Measurements from ENCODE around the gene PTPRA. TPM values are rescaled to one million over a fixed set of nuclear protein-coding genes. Genes with fewer than 3 reads are reported as not detected.

Gene PTPRA
- total RNA-seq, 1 donor from 2014 or later = 67.0 TPM

GRCh38 chr20:3068075-3068474, 194.8 kb downstream of the PTPRA start:
- no peak overlapping the region for H3K4me3 Mint-ChIP-seq

GRCh38 chr20:3068986-3069900, 196.0 kb downstream of the PTPRA start:
- no peak for DNase-seq (ENCODE audit: low spot score in 2 of 2, unreplicated experiment in 2 of 2)
- TF ChIP-seq CTCF (IDR thresholded peaks at IDR 0.05; ENCODE audit: unreplicated experiment) = no peak
- Mint-ChIP-seq H3K4me3 (no peak overlapping the region), H3K9me3 (no peaks in the 10 kb centered on the region), H3K4me1 (peaks cover 3% of the 10 kb centered on the region), H3K27ac (no peak overlapping the region), H3K27me3 (ENCODE audit: low read depth) (peaks cover 37% of the 10 kb centered on the region), H3K36me3 (no peaks in the 10 kb centered on the region)

More at GRCh38 chr20:3068075-3068474, 194.8 kb downstream of the PTPRA start:
- no peaks in the 10 kb centered on the region for H3K9me3 Mint-ChIP-seq
- peaks cover 32% of the 10 kb centered on the region for H3K27me3 Mint-ChIP-seq (ENCODE audit: low read depth)
- no peak overlapping the region for H3K27ac Mint-ChIP-seq
- peaks cover 3% of the 10 kb centered on the region for H3K4me1 Mint-ChIP-seq
- no peak for TF ChIP-seq CTCF (IDR thresholded peaks at IDR 0.05; ENCODE audit: unreplicated experiment)
- H3K36me3 Mint-ChIP-seq = no peaks in the 10 kb centered on the region
- no peak for DNase-seq (ENCODE audit: low spot score in 2 of 2, unreplicated experiment in 2 of 2)

DNA sequence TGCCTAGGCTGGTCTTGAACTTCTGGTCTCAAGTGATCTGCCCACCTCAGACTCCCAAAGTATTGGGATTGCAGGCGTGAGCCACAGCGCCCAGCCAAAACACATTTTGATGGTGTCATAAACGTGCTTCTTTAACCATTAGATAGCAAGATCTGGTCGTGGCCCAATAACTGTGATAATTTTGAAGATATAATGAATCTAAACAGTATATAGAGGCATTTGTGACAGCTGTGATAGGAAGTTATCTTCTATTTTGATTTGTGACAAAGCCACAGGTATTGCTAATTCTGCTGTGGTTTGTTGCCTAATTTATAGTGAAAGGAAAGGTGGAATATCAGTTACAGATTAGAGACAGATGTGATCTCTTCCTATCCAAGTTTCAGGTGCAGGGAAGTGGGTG, 197.4 kb downstream of the PTPRA start:
- H3K4me3 Mint-ChIP-seq = peak overlapping the region; percentile 24
- H3K9me3 Mint-ChIP-seq = no peaks in the 10 kb centered on the region
- H3K36me3 Mint-ChIP-seq = no peaks in the 10 kb centered on the region
- H3K27me3 Mint-ChIP-seq (ENCODE audit: low read depth) = peaks cover 46% of the 10 kb centered on the region
- no peak for DNase-seq (ENCODE audit: low spot score in 2 of 2, unreplicated experiment in 2 of 2)
- H3K27ac Mint-ChIP-seq = no peak overlapping the region
- H3K4me1 Mint-ChIP-seq = peaks cover 3% of the 10 kb centered on the region
- no peak for TF ChIP-seq CTCF (IDR thresholded peaks at IDR 0.05; ENCODE audit: unreplicated experiment)

GRCh38 chr20:3071266-3071609, 198.0 kb downstream of the PTPRA start:
- Mint-ChIP-seq H3K27me3 (ENCODE audit: low read depth) (peaks cover 44% of the 10 kb centered on the region), H3K9me3 (no peaks in the 10 kb centered on the region), H3K27ac (no peak overlapping the region)

More at GRCh38 chr20:3071266-3071609, 198.0 kb downstream of the PTPRA start:
- H3K36me3 Mint-ChIP-seq = no peaks in the 10 kb centered on the region
- no peak for DNase-seq (ENCODE audit: low spot score in 2 of 2, unreplicated experiment in 2 of 2)
- TF ChIP-seq CTCF (IDR thresholded peaks at IDR 0.05; ENCODE audit: unreplicated experiment) = no peak
- H3K4me3 Mint-ChIP-seq = peak overlapping the region; percentile 9
- peaks cover 3% of the 10 kb centered on the region for H3K4me1 Mint-ChIP-seq

Data from mesothelial cell of epicardium (in vitro differentiated cells).